ENCODE data around the gene GRK1.

The GRK1 gene

DNA sequence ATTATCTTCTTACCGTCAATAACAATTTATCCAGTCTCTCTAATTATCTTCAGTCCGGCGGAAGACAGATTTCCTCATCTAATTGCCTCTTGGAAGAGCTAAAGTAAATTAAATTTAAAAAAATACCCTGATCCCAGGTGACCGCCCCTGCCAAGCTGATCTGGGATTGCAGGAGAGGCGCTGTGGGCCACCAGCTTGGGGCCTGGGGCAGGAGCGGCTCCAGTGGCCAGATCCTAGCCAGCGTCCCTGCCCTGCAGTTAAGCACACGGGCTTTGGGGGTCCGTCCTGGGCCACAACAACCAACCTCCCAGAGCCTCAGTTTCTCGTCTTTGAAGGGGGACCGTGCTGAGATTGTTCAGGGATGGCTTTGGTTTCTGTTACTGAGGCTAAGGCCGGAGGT lies 79.7 kb downstream of the GRK1 start:
- TF ChIP-seq, protein P1, sequence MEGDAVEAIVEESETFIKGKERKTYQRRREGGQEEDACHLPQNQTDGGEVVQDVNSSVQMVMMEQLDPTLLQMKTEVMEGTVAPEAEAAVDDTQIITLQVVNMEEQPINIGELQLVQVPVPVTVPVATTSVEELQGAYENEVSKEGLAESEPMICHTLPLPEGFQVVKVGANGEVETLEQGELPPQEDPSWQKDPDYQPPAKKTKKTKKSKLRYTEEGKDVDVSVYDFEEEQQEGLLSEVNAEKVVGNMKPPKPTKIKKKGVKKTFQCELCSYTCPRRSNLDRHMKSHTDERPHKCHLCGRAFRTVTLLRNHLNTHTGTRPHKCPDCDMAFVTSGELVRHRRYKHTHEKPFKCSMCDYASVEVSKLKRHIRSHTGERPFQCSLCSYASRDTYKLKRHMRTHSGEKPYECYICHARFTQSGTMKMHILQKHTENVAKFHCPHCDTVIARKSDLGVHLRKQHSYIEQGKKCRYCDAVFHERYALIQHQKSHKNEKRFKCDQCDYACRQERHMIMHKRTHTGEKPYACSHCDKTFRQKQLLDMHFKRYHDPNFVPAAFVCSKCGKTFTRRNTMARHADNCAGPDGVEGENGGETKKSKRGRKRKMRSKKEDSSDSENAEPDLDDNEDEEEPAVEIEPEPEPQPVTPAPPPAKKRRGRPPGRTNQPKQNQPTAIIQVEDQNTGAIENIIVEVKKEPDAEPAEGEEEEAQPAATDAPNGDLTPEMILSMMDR (IDR thresholded peaks at IDR 0.05): no peak

DNA sequence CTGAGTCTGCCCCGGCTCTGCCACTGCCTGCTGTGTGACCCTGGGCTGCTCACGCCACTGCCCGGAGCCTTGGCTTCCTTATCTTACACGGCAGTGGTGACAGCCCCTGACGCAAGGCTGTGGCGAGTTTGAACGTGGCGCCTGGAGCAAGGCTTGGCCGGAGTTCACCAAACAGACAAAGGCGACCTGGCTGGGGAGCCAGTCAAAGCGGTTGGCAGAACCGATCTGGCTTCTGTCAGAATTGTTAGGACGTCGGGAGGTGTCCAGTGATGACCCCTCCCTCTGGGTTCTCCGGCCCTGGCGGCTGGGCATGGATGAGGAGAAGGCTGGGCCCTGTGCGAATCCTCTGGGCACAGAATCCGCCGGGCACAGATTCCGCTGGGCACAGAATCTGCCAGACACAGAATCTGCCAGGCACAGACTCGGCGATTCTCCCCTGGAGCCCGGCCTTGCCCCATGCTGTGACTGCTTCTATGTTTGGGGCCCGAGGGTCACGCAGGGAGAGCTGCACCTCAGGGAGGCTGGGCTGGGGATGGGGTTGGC lies 80.3 kb downstream of the GRK1 start:
- TF ChIP-seq, protein P1 (IDR thresholded peaks at IDR 0.05): no peak

DNA sequence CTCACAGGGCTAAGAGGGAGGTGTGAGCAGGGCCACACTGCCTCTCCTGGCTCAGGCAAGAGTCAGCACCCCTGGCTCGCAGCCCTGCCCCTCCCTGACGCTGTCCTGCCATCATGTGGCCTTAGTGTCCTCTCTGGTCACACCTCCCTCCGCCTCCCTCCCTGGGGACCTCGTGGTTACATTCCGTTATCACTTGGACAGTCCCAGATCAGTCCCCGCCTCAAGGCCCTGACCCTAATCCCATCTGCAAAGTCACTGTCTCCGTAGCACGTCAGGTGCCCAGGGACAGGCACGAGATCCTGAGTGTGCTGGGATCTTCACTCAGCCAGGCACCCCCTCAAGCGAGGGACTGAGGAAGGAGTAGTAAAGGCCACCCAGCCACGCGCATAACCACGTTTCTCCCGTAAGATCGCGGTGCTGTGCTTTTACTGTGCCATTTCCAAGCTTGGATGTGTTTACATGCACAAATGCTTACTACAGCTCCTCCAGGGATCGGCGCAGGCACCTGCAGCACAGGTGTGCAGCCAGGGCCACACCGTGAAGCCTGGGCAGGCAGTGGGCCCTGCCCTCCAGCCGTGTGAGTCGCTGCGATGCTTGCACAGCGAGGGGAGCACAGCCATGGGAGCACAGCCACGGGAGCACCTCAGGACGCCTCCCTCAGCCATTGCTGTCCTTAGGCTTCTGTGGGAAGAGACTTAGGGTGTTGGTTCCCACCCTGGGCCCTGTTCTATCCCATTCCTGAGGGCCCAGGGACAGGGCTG lies 81.3 kb downstream of the GRK1 start:
- TF ChIP-seq, protein P1 (IDR thresholded peaks at IDR 0.05): no peak

DNA sequence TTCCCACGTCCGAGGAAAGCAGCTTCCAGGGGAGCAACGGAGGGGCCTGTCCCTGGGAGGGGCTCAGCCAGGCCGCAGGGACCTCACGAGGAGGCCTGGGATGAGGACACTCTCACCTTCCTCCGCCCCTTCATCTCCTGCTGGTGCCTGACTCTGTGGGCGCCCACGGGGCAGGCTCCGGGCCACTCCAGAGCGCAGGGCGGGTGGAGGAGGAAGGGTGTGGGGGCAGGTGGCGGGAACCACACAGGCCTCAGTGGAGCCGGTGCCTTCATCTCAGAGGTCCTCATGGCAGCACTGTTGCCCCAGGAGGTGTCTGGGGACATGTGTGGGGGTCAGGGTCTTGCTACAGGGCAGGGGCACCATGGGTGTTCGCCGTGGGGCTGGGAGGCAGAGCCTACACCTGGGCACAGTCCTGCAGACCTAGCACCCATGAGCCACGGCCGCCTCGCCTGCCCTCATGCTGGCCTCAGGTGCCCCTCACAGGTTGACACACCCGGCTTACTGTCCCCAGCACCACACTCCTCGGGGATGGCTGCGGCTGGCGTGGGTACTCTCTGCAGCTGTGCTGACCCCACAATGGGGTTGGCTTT lies 81.9 kb downstream of the GRK1 start:
- TF ChIP-seq, protein P1 (IDR thresholded peaks at IDR 0.05): no peak

DNA sequence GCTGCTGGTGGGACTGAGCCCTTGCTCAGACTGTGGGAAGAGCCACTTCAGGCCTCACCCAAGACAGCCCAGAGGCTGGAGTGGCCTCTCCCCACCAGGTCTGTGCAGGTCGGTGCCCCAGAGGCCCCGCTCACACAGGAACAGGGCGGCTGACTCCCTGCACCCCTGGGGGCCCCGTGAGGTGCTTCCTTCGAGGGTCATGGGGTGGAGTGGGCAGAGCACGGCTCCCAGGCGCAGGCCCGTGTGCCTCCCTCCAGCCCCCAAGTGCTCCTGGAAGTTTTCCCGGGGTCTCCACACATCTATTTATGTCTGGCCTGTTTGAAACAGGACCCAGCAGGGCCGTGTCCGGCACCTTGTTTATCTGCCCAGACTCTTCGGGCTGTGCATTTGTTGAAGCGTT lies 82.5 kb downstream of the GRK1 start:
- TF ChIP-seq, protein P1 (IDR thresholded peaks at IDR 0.05): no peak

DNA sequence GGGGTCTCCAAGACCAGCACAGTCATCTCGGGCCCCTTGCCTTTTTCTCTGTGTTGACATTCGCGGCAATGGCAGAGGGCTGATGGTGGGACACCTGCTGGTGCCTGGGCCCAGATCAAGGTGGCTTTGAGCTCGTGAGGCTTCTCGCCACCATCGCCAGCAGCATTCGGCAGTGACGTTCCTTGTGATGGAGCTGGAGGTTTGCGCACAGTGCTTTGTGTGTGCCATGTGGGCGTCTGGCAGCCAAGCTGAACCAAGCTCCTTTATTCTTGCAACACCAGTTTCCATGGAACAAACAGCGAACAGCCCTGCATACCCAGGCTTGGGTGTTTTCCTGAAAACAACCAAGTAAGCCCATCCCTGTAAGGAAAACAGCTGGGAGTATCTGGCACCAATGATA lies 82.9 kb downstream of the GRK1 start:
- TF ChIP-seq, protein P1 (IDR thresholded peaks at IDR 0.05): no peak

DNA sequence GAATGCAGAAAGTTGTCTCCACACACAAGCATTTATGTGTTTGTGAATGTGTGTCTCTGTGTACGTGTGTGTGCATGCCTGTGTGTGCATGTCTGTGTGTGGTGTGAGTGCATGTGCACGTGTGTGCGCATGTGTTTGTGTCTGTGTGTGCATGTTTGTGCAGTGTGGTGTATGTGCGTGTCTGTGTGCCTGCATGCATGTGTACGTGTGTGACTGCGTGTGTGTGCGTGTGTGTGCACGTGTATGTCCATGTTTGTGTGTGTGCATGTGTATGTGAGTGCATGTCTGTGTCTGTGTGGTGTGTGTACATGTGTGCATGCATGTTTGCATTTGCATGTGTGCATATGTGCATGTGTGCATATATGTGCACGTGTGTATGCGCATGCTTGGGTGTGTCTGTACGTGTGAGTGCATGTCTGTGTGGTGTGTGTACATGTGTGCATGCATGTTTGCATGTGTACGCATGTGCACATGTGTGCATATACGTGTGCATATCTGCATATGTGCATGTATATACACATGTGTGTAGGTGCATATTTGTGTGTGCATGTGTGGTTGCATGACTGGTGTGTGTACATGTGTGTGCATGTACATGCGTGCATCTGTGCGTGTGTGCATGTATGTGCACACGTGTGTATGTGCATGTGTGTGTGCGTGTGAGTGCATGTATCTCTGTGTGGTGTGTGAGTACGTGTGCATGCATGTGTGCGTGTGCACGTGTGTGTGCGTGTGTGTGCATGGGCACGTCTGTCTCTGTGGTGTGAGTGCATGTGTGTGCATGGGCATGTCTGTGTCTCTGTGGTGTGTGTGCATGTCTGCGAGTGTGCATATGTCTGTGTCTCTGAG lies 83.8 kb downstream of the GRK1 start:
- TF ChIP-seq, protein P1 (IDR thresholded peaks at IDR 0.05): no peak
